Liver (tissue), 9 donors: ENCODE results near the gene PTRH2. TPM values are rescaled to one million over a fixed set of nuclear protein-coding genes. Genes with fewer than 3 reads are reported as not detected.

Experiments used
- DNase-seq: peaks from one replicate; pipeline ENCODE4 v3.0.0-alpha.2; 2017; ENCODE audit warnings: low spot score
- H3K27ac ChIP-seq, 2 donors: one replicate each; pipeline ENCODE4 v1.7.0; 2013; ENCODE audit warnings: inconsistent platforms in 2 of 2, low read length in 2 of 2, control low read depth in 1 of 2, low read depth in 1 of 2, mild to moderate bottlenecking in 1 of 2
- H3K27me3 ChIP-seq, 4 donors: one replicate each; pipeline versions ENCODE4 v1.6.1 to v1.7.0; 2013; ENCODE audit warnings: low read length in 3 of 4, inconsistent platforms in 1 of 4, mild to moderate bottlenecking in 1 of 4, moderate library complexity in 1 of 4; ENCODE audit not compliant: control insufficient read depth in 4 of 4, insufficient read depth in 4 of 4
- H3K36me3 ChIP-seq, 4 donors: one replicate each; pipeline versions ENCODE4 v1.6.1 to v1.7.0; 2013; ENCODE audit warnings: low read length in 3 of 4, mild to moderate bottlenecking in 3 of 4, low read depth in 1 of 4, moderate library complexity in 1 of 4; ENCODE audit not compliant: control insufficient read depth in 4 of 4, insufficient read depth in 3 of 4
- H3K4me1 ChIP-seq, 4 donors: one replicate each; pipeline versions ENCODE4 v1.6.1 to v1.7.0; 2013; ENCODE audit warnings: low read length in 3 of 4, mild to moderate bottlenecking in 3 of 4, moderate library complexity in 1 of 4; ENCODE audit not compliant: control insufficient read depth in 4 of 4, insufficient read depth in 4 of 4
- H3K4me3 ChIP-seq, 3 donors: one replicate each; pipeline versions ENCODE4 v1.6.1 to v1.7.0; 2013; ENCODE audit warnings: low read length in 3 of 3, control low read depth in 1 of 3, low read depth in 1 of 3, mild to moderate bottlenecking in 1 of 3
- H3K9ac ChIP-seq, 2 donors: one replicate each; pipeline ENCODE4 v1.7.0; 2013; ENCODE audit warnings: low read length in 2 of 2, mild to moderate bottlenecking in 2 of 2, moderate library complexity in 2 of 2, control low read depth in 1 of 2, low read depth in 1 of 2
- H3K9me3 ChIP-seq, 4 donors: one replicate each; pipeline versions ENCODE4 v1.6.1 to v1.7.0; 2013; ENCODE audit warnings: low read length in 3 of 4; ENCODE audit not compliant: control insufficient read depth in 4 of 4
- ATF3 ChIP-seq: IDR thresholded peaks from 2 replicates; pipeline ENCODE4 v1.6.1; 2016; ENCODE audit warnings: antibody characterized with exemption
- CTCF ChIP-seq: fragments of 150-350 bp; IDR thresholded peaks from 2 replicates; pipeline ENCODE4 v1.5.1; 2017; ENCODE audit warnings: improper control_type of control experiment, low read depth, low read length; ENCODE audit not compliant: missing input control
- EGR1 ChIP-seq, 2 donors: IDR thresholded peaks; 2 replicates each; pipeline ENCODE4 v1.6.1; 2016 to 2018; ENCODE audit warnings: antibody characterized with exemption in 2 of 2, low read depth in 2 of 2
- FOXA1 ChIP-seq: IDR thresholded peaks from 2 replicates; pipeline ENCODE4 v1.6.1; 2016; ENCODE audit warnings: antibody characterized with exemption
- FOXA2 ChIP-seq: IDR thresholded peaks from 2 replicates; pipeline ENCODE4 v1.6.1; 2016; ENCODE audit warnings: antibody characterized with exemption
- GABPA ChIP-seq, 2 donors: IDR thresholded peaks in 1 of 2; conservative IDR thresholded peaks in 1 of 2; 2 replicates each; pipeline ENCODE4 v1.6.1; 2016; ENCODE audit warnings: antibody characterized with exemption in 2 of 2, mild to moderate bottlenecking in 1 of 2, moderate library complexity in 1 of 2
- HNF4A ChIP-seq, 2 donors: conservative IDR thresholded peaks; 2 replicates each; pipeline ENCODE4 v1.6.1; 2016; ENCODE audit warnings: antibody characterized with exemption in 2 of 2, mild to moderate bottlenecking in 2 of 2
- HNF4G ChIP-seq: IDR thresholded peaks from 2 replicates; pipeline ENCODE4 v1.6.1; 2016; ENCODE audit warnings: antibody characterized with exemption
- JUND ChIP-seq, 2 donors: IDR thresholded peaks; 2 replicates each; pipeline ENCODE4 v1.6.1; 2016; ENCODE audit warnings: antibody characterized with exemption in 2 of 2
- MAX ChIP-seq: IDR thresholded peaks from 2 replicates; pipeline ENCODE4 v1.6.1; 2016; ENCODE audit warnings: antibody characterized with exemption
- NR2F2 ChIP-seq: IDR thresholded peaks from 2 replicates; pipeline ENCODE4 v1.6.1; 2016; ENCODE audit warnings: antibody characterized with exemption
- RAD21 ChIP-seq, 2 donors: IDR thresholded peaks; 2 replicates each; pipeline ENCODE4 v1.6.1; 2016; ENCODE audit warnings: antibody characterized with exemption in 2 of 2, mild to moderate bottlenecking in 2 of 2
- REST ChIP-seq: IDR thresholded peaks from 2 replicates; pipeline ENCODE4 v1.6.1; 2016; ENCODE audit warnings: antibody characterized with exemption, mild to moderate bottlenecking
- RXRA ChIP-seq, 2 donors: IDR thresholded peaks; 2 replicates each; pipeline ENCODE4 v1.6.1; 2017 to 2018; ENCODE audit warnings: antibody characterized with exemption in 2 of 2, mild to moderate bottlenecking in 1 of 2
- SP1 ChIP-seq: IDR thresholded peaks from 2 replicates; pipeline ENCODE4 v1.6.1; 2018; ENCODE audit warnings: antibody characterized with exemption, mild to moderate bottlenecking
- TAF1 ChIP-seq: conservative IDR thresholded peaks from 2 replicates; pipeline ENCODE4 v1.6.1; 2016; ENCODE audit warnings: antibody characterized with exemption, mild to moderate bottlenecking
- YY1 ChIP-seq: IDR thresholded peaks from 2 replicates; pipeline ENCODE4 v1.6.1; 2016; ENCODE audit warnings: antibody characterized with exemption, mild to moderate bottlenecking
- ZBTB33 ChIP-seq: IDR thresholded peaks from 2 replicates; pipeline ENCODE4 v1.6.1; 2016; ENCODE audit warnings: antibody characterized with exemption
- WGBS: extraction: QIAGEN DNeasy Blood & Tissue Kit; methylation state at CpG from one replicate; pipeline ENCODE4 v1.1.7; 2013; 5-methylcytosine and 5-hydroxymethylcytosine counted together
- polyA plus RNA-seq, 2 donors: library from polyadenylated mRNA; stranded (reverse) in 1 of 2; unstranded in 1 of 2; fragments of 200-250 nt in 1 of 2; fragments of >200 nt in 1 of 2; fragmentation: Nextera tagmentation in 1 of 2; extraction: Ambion mirVana in 1 of 2; gene quantifications; one replicate each; pipeline versions ENCODE4 v1.2.1 to v1.2.3, GENCODE V29; 2013 to 2015
- total RNA-seq, 2 donors: library from RNA; depleted of rRNA; stranded (reverse); fragments of >200 nt; gene quantifications; one replicate each; pipeline ENCODE4 v1.2.3, GENCODE V29; 2014
- donor health status: healthy.
- donor health status: healthy.
- donor health status: healthy.
- donor health status: healthy.
- donor health status: healthy.

Gene PTRH2
- total and polyA plus RNA-seq, 4 donors, result 9.7 to 39.1 (median 23.1) TPM

GRCh38 chr17:59748591-59748990, 41.4 kb upstream of the PTRH2 start:
- no peak for DNase-seq
- Histone ChIP-seq H3K36me3 (peaks cover 0 to 3% (median 0%) of the 10 kb centered on the region in 4 donors), H3K9ac (no peak overlapping the region), H3K27me3 (no peaks in the 10 kb centered on the region), H3K4me1 (peaks cover 0 to 4% (median 2%) of the 10 kb centered on the region in 4 donors), H3K4me3 (no peak overlapping the region), H3K9me3 (no peaks in the 10 kb centered on the region), H3K27ac (no peak overlapping the region)
- 99% methylated on average over 1 of the region's 1 CpG for WGBS
- no peak for TF ChIP-seq HNF4G
- no peak for TF ChIP-seq GABPA (IDR thresholded peaks at IDR 0.05 in 1 of 2, conservative IDR thresholded peaks at IDR 0.05 in 1 of 2)
- no peak for TF ChIP-seq REST
- no peak for TF ChIP-seq HNF4A (conservative IDR thresholded peaks at IDR 0.05)
- TF ChIP-seq JUND (IDR thresholded peaks at IDR 0.05), result no peak
- TF ChIP-seq CTCF, result no peak
- TF ChIP-seq YY1, result no peak
- TF ChIP-seq ZBTB33, result no peak
- TF ChIP-seq NR2F2, result no peak
- TF ChIP-seq FOXA1, result no peak
- TF ChIP-seq MAX, result no peak
- TF ChIP-seq TAF1, result no peak
- no peak for TF ChIP-seq EGR1 (IDR thresholded peaks at IDR 0.05; ENCODE audit: low read depth in 2 of 2)
- no peak for TF ChIP-seq ATF3
- no peak for TF ChIP-seq SP1
- no peak for TF ChIP-seq FOXA2
- no peak for TF ChIP-seq RXRA (IDR thresholded peaks at IDR 0.05)
- TF ChIP-seq RAD21 (IDR thresholded peaks at IDR 0.05), result no peak
